Erythroblast (primary cell): Measurements from ENCODE around the gene MAFB.

Source experiments
- GATA1 ChIP-seq: IDR thresholded peaks from 2 replicates; pipeline ENCODE4 v1.6.1; 2011; ENCODE audit warnings: low read depth, mild to moderate bottlenecking, control low read depth, low read length, moderate library complexity
- POLR2A ChIP-seq: IDR thresholded peaks from 2 replicates; pipeline ENCODE4 v1.6.1; 2011; ENCODE audit warnings: mild to moderate bottlenecking, low read length

GRCh38 chr20:40650707-40651106 is 38.3 kb downstream of the MAFB start:
- no peak for TF ChIP-seq POLR2A
- TF ChIP-seq GATA1: no peak
